ENCODE results near the gene FERMT3.
"Not testable (repeated sequence)": the region's sequence is repeated elsewhere in the genome, so short reads cannot be mapped to it uniquely, and the experiment has no call there.

Gene FERMT3

DNA sequence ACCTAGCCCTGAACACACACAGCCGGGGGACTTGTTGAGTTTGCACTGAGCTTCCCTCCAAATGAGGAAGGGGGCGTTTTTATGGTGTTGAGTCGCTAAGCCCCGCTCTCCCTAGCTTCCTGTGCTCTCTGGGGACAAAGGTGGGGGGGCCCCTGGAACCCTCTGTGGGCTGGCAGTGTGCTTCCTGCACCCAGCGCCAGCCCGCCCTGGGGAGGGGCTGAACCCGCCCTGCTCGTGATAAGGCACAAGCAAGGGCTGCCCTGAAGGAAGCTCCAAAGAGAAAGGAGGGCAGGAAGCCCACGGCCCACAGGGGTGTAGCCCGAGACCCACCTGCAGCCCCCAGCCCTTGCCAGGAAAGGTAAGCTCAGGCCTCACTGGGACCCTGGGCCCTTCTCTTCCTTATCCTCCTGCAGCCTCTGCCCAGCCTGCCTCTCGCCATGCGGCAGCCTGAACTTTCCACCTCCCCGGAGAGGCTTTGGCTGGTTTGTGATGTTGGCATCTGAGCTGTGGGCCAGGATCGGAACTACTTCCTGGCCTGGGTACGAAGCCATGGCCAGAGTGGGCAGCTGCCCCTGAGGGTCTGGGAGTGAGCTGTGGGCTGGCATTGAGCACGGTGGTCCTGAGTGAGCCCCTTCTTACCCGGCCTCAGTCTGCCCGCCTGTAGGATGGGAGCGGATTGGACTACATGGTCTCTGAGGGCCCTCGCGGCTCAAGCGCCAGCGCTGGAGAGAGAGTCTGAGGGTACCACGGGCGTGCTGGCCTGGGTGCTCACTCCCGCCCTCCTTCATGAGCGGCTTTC, at the start of gene FERMT3:
FERMT3 (plus strand) TSS at position 265 of the 799 bp plus-strand sequence. CDS start 644 bp downstream, outside the sequence.
- DNase-seq (ENCODE audit: low spot score): no peak

DNA sequence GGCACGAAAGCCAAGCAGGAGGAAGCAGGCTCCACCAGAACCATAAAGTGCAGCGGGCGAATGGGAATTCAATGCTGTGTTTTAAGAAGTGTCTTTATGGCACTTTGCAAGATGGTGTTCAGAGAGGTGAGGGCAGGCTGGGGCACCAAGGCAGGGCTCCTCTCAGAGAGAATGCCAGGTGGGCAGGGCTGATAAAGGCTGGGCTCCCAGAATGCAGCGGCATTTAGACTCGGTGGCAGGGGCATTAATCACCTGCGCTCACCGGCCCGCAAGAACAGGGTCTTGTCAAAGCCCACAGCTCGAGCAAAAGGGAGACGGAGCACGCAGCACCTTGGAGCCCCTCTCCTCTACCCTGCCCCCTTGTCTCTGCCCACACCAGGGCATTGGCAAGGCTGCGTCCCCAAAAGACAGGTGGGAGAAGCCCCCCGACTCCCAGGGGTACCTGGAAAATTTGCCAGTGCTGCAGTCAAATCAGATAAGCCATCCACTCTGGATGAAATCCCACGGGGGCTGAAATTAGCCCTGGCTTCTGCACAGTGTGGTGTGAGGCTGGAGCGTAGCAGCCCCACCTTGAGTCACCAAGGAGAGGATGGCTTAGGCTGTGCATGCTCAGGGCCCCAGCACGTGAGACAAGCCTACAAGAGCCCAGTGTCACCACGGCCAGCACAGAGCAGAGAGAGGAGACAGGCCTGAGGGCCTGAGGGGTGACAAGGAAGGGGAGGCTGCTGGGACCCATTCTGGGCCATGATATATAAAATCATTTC, 48.7 kb upstream of the FERMT3 start:
- DNase-seq (ENCODE audit: low spot score): no peak

DNA sequence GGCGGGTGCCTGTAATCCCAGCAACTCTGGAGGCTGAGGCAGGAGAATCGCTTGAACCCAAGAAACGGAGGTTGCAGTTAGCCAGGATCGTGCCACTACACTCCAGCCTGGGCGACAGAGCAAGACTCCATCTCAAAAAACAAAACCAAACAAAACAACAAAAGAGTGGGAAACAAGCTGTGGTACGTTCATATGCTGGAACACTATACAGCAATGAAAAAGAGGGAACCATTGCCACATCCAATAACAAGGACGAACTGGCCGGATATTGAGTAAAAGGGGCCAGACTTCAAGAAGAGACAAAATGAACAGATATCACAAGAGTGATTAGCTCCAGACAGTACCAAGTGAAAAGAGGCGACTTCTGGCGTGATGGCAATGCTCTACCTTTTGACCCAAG, 45.5 kb upstream of the FERMT3 start:
- DNase-seq (ENCODE audit: low spot score): no peak

DNA sequence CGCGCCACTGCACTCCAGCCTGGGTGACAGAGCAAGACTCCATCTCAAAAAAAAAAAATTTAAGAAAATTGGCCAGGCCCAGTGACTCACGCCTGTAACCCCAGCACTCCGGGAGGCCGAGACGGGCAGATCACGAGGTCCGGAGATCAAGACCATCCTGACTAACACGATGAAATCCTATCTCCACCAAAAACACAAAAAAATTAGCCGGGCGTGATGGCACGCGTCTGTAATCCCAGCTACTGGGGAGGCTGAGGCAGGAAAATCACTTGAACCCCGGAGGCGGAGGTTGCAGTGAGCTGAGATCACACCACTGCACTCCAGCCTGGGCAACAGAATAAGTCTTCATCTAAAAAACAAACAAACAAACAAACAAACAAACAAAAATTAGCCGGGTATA, 43.8 kb upstream of the FERMT3 start:
- not testable (repeated sequence) for DNase-seq (ENCODE audit: low spot score)

DNA sequence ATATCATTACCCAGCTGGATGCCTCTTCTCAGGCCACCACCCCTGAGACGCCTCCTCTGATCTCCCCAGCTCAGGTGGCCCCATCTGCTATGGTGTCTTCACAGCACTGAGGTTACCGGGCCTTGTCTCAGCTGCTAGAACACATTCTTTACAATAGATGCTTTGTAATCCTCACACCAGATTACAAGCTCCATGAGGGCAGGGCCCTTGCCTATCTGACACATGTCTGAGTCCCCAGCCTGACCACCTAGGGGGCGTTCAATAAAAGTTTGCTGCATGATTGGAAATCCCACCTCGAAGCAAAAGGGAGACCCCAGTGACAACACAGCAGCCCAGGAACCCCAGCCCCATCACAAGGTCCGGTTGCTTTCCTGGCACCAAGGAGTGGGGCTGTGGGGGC, 42.6 kb upstream of the FERMT3 start:
- no peak for DNase-seq (ENCODE audit: low spot score)

DNA sequence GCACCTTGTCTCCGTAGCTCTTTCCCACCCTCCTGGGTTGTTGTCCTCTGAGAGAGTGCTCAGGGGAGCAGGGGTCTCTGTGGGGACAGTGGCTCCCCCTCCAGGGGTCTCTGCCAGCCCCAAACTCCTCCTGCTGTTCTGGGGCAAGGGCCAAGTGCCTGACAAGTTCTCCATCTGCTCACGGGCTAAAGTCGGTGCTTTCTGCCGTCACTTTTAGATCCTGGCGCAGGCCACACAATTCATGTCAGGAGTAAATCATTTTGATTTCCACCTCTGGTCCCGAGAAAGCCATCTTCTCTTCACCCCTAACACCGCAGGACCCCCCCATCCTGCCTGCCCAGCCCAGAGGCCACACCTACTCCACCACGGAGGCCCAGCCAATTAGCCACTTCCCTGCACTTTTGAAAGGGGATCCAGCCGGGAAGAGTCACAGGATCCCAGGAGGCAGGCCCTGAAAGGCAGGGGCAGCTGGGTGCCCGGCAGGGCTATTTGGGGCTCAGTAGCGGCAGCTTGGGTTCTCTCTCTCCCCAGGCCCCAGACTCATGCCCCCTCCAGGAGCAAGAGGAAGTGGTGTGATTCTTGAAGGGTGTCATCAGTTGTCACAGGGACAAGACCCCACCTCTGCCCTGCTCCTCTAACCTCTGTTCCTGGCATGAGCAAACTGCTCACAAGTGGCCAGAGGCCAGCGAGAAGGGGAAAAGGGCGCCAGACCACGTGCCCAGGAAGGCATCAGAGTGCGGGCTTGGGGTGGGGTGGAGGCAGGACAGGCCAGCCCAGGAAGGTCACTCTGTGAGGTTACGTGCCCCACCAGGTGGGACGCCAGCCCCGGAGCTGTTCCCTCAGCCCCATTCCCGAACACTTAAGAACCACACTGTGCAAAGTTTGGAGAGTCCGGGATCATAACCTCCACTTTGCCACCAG, 41.9 kb upstream of the FERMT3 start:
- DNase-seq (ENCODE audit: low spot score): no peak

DNA sequence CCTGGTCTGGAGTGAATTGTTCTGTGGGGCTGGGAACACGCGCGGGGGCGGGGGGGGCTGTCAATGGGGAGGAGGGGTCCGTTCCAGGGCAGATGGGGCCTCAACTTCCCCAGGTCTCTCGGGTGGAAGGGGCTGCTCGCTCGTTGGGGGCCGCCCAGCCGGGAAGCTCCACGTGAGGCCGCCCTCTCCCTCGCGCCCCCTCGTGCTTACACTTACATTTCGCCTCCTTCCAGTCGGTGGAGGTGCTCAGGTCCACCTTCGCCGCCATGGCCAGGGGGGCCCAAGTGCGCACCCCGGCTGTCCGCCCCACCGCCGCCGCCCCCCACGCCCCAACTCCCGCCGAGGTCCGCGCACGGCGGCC, 41.1 kb upstream of the FERMT3 start:
- no peak for DNase-seq (ENCODE audit: low spot score)

DNA sequence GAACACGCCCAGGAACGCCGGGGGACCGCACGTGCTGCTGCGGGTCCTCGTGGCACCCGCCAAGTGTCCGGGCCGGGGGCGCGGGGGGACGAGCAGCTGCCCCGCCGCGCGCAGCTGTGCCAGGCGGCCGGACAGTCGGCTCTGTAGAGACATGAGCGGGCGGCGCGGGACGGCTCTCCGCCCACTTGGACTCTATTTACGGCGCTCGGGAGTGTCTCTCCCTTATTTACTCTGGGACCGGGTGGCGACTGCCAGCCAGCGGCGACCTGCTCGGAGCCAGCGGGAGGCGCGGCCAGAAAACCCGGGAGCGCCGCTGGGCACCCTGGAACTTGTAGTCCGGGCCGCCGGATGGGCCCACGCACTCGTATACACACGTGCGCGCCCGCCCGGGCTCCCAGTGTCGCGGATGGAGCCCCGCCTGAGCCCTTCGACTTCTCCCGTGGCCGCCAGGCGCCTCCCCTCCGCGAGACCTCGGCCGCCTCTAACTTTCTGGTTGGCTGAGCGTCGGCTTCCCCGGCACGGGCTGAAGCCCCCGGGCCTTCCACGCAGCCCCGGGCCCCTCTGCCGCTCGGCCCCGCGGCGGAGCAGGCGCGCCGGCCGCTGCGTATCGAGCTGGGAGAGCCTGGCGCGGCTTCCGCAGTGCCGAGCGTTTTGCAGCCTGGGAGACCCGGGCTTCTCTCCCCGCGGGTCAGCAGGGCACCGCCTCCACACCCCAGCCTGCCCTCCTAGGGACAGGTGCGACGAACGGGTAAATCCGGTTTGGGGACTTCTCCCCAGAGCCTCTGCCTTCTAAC, 40.5 kb upstream of the FERMT3 start, which contains the start of gene MACROD1:
MACROD1 (minus strand) TSS at position 272 of the 794 bp plus-strand sequence; CDS start at position 153, 119 bp downstream.
- peak; percentile 64 for DNase-seq (ENCODE audit: low spot score)

DNA sequence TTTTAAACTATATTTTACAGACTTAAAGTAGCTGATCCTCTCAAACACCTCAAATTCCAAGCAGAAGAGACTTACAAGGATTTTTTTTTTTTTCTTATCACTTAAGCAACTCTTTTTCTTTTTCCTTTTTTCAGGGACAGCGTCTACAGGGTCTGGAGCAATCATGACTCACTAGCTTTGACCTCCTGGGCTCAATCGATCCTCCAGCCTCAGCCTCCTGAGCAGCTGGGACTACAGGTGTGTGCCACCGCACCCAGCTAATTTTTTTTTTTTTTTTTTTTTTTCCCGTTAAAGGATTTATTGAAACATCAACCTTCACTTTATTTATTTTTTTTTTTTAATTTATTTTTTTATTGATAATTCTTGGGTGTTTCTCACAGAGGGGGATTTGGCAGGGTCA, 36.1 kb upstream of the FERMT3 start:
- DNase-seq (ENCODE audit: low spot score): no peak

DNA sequence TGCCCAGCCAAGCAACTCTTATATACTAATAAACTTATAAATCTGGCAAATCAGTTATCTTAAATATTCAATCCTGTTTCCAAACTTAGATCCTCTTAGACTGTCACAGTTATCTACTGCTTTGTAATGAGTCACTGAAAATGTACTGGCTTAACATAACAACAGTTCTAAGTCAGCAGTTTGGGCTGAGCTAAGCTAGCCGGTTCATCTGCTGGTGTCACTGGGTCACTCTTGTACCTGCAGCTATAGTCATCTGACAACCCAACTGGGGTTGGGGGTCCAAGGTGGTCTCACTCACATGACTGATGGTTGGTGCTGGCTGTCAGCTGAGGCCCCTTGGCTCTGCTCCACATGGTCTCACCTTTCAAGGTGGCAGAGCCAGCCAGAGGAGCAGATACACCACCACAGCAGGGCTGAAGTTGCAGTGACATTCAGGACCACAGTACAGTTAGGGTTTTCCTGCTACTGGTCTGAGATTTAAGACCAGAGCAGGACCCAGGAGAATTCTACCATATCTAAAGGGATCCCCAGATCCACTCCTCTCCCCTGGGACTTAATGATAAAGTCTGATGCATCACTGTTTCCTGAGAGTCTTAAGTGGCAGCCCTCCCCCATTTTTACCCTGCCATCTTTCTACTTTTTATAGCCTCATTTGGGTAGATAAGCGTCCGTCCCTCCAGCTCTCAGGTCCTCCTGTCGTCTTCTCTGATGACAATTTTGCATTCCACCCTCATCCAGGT, 32.7 kb upstream of the FERMT3 start:
- no peak for DNase-seq (ENCODE audit: low spot score)

DNA sequence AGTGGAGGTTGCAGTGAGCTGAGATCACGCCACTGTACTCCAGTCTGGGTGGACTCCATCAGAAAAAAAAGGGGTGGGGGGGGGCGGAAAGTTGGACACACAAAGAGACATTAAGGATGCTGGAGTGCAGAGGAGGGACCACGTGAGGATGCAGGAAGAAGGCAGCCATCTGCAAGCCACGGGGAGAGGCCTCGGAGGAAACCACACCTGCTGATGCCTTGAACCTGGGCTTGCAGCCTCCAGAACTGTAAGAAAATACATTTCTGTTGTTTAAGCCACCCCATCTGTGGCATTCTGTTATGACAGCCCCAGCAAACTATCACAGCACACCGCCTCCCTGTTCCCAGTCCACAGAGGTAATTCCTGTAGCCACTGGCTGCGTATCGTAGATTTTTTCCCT, 29.8 kb upstream of the FERMT3 start:
- no peak for DNase-seq (ENCODE audit: low spot score)

DNA sequence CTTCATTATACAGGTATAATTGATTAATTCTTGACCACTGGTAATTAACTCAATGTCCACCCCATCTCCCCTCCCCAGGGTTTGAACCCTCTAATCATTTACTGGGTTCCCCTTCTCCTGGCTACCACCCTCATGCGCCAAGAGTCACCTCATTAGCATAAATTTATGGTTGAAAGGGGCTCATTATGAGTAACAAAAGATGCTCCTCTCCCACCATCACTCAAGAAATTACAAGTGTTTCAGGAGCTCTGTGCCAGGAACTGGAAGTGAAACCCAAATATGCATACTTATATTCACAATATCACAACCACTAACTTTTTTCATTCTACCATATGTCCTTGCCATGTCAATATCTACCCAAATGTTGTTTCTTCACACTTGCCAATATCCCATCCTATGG, 28.3 kb upstream of the FERMT3 start:
- no peak for DNase-seq (ENCODE audit: low spot score)

DNA sequence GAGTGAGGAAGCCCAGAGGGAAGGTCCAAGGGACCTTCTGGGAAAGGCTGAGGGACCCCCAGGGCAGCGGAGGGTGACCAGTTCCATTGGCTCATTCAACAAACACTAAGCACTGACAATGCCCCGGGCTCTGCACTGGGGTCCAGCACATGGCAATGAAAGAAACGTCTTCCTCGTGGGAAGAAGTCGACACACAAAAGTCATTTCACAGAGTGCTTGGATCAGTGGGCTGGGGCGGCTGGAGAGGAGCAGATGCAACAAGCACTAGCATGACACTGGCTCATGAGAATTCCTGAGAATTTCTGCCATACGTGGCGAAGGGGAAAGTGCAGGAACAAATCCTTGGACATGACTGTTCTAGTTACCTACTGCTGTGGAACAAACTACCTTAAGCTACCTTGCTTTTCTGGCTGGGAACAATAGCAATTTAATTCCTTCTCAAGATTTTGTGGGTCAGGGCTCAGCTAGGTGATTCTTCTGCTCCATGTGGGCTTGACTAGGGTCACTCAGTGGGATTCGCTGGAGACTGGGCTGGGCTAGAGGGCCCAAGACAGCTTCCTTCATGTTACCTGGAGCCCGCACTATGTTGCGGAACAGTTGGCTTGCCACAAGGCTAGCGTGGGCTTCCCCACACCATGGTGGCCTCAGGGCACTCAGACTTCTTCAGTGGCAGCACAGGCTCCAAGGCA, 27.4 kb upstream of the FERMT3 start:
- no peak for DNase-seq (ENCODE audit: low spot score)

DNA sequence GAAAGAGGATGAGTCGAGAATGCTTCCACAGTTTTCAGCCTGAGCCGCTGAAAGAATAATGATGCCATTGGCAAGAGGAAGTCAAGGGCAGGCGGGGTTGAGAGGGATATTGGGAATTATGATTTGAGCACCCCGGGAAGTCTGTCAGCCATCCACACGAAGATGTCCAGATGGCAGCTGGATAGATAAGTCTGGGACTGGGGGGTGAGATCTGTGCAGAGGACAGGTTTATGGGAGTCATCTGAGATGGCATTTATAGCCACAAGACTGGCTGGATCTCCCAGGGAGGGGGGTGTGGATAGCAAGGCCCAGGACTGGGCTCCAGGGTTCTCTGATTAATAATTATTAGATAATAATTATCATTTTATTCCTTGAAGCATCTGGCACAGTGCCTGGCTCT, 25.6 kb upstream of the FERMT3 start:
- DNase-seq (ENCODE audit: low spot score): no peak

DNA sequence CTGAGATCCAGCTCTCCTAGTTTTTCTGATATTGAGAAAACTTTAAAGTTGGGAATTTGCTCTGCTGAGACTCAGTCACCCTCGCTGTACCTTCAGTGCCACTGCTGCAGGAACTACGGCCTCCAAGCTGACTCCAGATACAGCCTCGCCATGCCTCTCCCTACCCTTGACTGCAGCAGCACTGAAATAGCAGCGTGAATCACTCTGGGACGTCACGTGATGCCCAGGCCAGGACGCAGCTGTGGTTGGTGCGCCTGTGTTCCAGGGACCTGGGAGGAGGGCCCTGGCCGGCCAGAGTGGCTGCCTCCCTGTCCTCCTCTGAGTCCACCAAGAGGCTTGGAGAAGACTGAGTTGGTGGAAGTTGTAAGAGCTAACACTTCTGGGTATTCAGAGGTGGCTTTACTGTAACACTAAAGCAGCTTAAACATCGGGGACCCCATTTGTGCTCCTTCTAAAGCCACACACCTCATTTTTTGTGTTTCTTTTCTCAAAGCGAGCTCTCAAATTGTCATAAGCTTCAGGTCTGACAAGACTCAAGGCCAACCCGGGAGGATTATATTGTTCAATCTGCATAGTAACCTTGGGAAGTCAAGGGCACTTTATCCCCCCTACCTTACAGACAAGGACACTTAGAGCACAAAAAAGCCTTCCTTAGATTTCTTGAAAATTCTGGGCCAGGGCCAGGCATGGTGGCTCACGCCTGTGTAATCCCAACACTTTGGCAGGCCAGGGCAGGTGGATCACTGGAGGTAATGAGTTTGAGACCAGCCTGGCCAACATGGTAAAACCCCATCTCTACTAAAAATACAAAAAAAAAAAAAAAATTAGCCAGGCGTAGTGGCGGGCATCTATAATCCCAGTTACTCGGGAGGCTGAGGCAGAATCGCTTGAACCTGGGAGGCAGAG, 24.8 kb upstream of the FERMT3 start:
- DNase-seq (ENCODE audit: low spot score): peak; percentile 70

DNA sequence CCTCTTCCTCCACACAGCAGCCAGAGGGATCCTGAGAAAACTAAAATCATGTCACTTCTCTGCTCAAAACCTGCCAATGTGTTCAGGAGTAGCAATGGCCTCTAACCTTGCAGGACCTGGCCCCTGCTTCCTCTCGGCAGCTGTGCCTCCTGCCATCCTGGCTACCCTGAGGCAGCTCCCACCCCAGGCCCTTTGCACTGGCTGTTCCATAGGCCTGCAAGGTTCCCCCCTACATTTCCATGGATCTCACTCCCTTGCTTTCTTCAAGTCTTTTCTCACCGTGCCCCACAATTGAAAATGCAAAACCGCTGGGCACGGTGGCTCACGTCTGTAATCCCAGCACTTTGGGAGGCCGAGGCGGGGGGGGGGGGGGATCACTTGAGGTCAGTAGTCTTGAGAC, 22.6 kb upstream of the FERMT3 start:
- DNase-seq (ENCODE audit: low spot score): no peak

DNA sequence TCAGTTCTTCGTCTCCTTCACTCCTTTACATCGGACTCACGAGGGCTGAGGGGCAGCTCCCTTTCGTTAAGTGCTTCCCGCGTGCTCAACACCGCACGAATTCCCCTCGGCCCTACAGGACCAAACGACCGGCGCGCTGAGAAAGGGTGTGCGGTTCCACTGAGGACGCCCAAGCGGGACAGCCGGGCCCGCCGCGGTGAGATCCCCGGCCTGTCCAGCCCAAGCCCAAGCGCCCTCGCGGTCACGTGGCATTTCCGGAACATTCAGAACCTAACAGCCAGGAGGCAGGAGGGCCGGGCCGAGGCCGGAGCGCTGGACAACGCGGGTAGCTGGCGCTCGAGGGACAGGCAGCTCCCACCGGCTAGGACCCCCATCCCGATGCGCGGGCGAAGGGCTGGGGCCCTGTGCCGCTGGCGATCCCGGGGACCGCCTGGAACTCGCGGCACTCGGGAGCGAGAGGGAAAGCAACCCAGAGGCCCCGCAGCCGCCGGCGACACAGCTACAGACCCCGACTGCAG, 21.3 kb upstream of the FERMT3 start:
- no peak for DNase-seq (ENCODE audit: low spot score)

DNA sequence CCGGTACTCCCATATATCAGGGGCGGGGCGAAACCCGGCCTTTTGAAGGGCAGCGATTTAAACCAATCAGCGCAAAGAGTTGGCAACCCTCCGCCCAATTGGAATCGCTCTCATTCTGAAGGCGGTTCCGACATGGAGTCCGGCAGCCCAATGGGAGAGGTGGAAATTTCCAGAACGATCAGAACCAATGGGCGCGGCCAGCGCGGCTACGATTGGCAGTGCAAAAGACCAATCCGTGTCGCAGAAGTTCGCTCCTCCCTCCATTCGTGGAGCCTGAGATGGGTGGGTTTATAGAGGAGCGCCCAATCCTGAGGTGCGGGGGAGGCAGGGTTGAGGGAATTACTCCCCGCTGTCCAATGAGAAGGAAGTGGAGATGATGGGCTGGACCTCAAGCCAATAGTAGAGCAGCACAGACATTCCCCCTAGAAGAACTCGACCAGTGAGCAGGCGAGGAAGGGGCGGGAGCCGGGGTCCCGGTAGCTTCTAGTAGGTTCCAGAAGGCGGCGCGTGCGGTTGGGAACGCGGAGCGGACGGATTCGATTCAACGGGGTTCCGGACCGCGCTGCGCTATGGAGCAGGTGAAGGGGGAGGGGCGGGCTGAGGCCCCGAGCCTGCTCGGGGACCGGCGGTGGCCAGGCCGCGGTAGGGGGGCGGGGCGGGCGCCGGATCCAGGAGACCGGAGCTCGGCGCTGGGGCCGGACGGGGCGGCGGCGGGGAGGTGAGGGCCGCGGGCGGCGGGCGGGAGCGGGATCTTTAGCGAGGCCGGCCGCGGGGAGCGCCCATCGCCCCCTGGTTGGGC, 20.6 kb upstream of the FERMT3 start, which contains the start of gene STIP1:
STIP1 (plus strand) TSS at position 479 of the 799 bp plus-strand sequence; CDS start at position 570, 91 bp downstream.
- peak; percentile 99 for DNase-seq (ENCODE audit: low spot score)
